HEK293 (cell line): ENCODE measurements around the gene RAB11A.

ENCODE experiments used
- CTCF ChIA-PET: fragments of 350-600 bp; formaldehyde crosslinking; extraction: SDS; loops from one replicate; lab custom pipeline; 2021; ENCODE audit warnings: antibody characterized with exemption; lab: Yijun Ruan, JAX
- POLR2A ChIA-PET: fragments of 300-600 bp; formaldehyde crosslinking; extraction: SDS; loops from one replicate; lab custom pipeline; 2020; ENCODE audit warnings: antibody characterized with exemption, inconsistent platforms; lab: Yijun Ruan, JAX
- H3K27ac ChIP-seq: fragments of 200-500 bp; sonication (Bioruptor generic); 2 replicates; pipeline ENCODE4 v1.5.1; 2014; ENCODE audit warnings: low read depth, low read length, control low read depth, inconsistent platforms; ENCODE audit errors: extremely low read depth
- H3K36me3 ChIP-seq, 2 experiments: fragments of 200-500 bp in 1 of 2; sonication (Bioruptor generic) in 1 of 2; 1 replicate in 1 of 2; 2 replicates in 1 of 2; pipeline ENCODE4 v1.5.1; 2014 to 2017; ENCODE audit warnings: inconsistent platforms in 2 of 2, low read length in 2 of 2; ENCODE audit not compliant: control insufficient read depth in 2 of 2, insufficient read depth in 1 of 2
- H3K4me1 ChIP-seq: fragments of 200-500 bp; sonication (Bioruptor generic); 2 replicates; pipeline ENCODE4 v1.5.1; 2014; ENCODE audit warnings: mild to moderate bottlenecking, low read length, inconsistent platforms; ENCODE audit not compliant: control insufficient read depth, insufficient read depth
- H3K4me3 ChIP-seq: 2 replicates; pipeline ENCODE4 v1.5.1; 2011; ENCODE audit warnings: low read depth, mild to moderate bottlenecking, control low read depth, low read length, moderate library complexity
- H3K9me3 ChIP-seq: fragments of 200-500 bp; sonication (Bioruptor generic); 2 replicates; pipeline ENCODE4 v1.5.1; 2014; ENCODE audit warnings: low read depth, low read length, inconsistent platforms; ENCODE audit not compliant: control insufficient read depth, insufficient read depth
- FEZF1 ChIP-seq: fragments of 450-650 bp; formaldehyde crosslinking; IDR thresholded peaks from 2 replicates; pipeline ENCODE4 v1.5.1; 2016; ENCODE audit warnings: missing biosample characterization, missing genetic modification characterization
- HOXD13 ChIP-seq: sonication (generic); formaldehyde crosslinking; IDR thresholded peaks from 2 replicates; pipeline ENCODE4 v1.8.0; 2022; ENCODE audit warnings: missing genetic modification reagents, borderline replicate concordance
- INSM2 ChIP-seq: fragments of 450-650 bp; formaldehyde crosslinking; IDR thresholded peaks from 2 replicates; pipeline ENCODE4 v1.5.1; 2016; ENCODE audit warnings: missing biosample characterization, missing genetic modification characterization
- KLF1 ChIP-seq: fragments of 450-650 bp; formaldehyde crosslinking; IDR thresholded peaks from 2 replicates; pipeline ENCODE4 v1.5.1; 2016; ENCODE audit warnings: missing biosample characterization, missing genetic modification characterization
- OSR2 ChIP-seq: fragments of 450-650 bp; formaldehyde crosslinking; IDR thresholded peaks from 2 replicates; pipeline ENCODE4 v1.5.1; 2016; ENCODE audit warnings: missing biosample characterization, missing genetic modification characterization
- PRDM10 ChIP-seq: fragments of 450-650 bp; formaldehyde crosslinking; IDR thresholded peaks from 2 replicates; pipeline ENCODE4 v1.5.1; 2016; ENCODE audit warnings: missing biosample characterization, missing genetic modification characterization
- PRDM6 ChIP-seq: fragments of 450-650 bp; formaldehyde crosslinking; IDR thresholded peaks from 2 replicates; pipeline ENCODE4 v1.5.1; 2017; ENCODE audit warnings: missing biosample characterization, missing genetic modification characterization
- REST ChIP-seq: fragments of 450-650 bp; formaldehyde crosslinking; IDR thresholded peaks from 2 replicates; pipeline ENCODE4 v1.5.1; 2016; ENCODE audit warnings: missing biosample characterization, missing genetic modification characterization
- SETDB1 ChIP-seq: IDR thresholded peaks from one replicate; pipeline ENCODE4 v1.6.1; 2017; ENCODE audit warnings: mild to moderate bottlenecking, low read length, moderate library complexity, mixed read lengths; ENCODE audit not compliant: insufficient read length
- YY2 ChIP-seq: fragments of 450-650 bp; formaldehyde crosslinking; IDR thresholded peaks from 2 replicates; pipeline ENCODE4 v1.5.1; 2016; ENCODE audit warnings: missing biosample characterization, missing genetic modification characterization
- ZBTB44 ChIP-seq: fragments of 450-650 bp; IDR thresholded peaks from 2 replicates; pipeline ENCODE4 v1.5.1; 2018; ENCODE audit warnings: missing biosample characterization, mild to moderate bottlenecking, missing genetic modification characterization
- ZNF133 ChIP-seq: fragments of 450-650 bp; formaldehyde crosslinking; IDR thresholded peaks from 2 replicates; pipeline ENCODE4 v1.5.1; 2016; ENCODE audit warnings: missing biosample characterization, missing genetic modification characterization
- ZNF18 ChIP-seq: fragments of 450-650 bp; formaldehyde crosslinking; IDR thresholded peaks from 2 replicates; pipeline ENCODE4 v1.5.1; 2016; ENCODE audit warnings: missing biosample characterization, missing genetic modification characterization
- ZNF19 ChIP-seq: fragments of 450-650 bp; formaldehyde crosslinking; IDR thresholded peaks from 2 replicates; pipeline ENCODE4; 2016; ENCODE audit warnings: missing biosample characterization, missing genetic modification characterization, low read depth
- ZNF292 ChIP-seq: fragments of 450-650 bp; formaldehyde crosslinking; IDR thresholded peaks from 2 replicates; pipeline ENCODE4 v1.5.1; 2016; ENCODE audit warnings: low read depth, missing biosample characterization, missing genetic modification characterization, borderline replicate concordance
- ZNF341 ChIP-seq: fragments of 450-650 bp; formaldehyde crosslinking; IDR thresholded peaks from 2 replicates; pipeline ENCODE4; 2016; ENCODE audit warnings: low read depth, missing biosample characterization, missing genetic modification characterization
- ZNF404 ChIP-seq: fragments of 450-650 bp; formaldehyde crosslinking; IDR thresholded peaks from 2 replicates; pipeline ENCODE4 v1.5.1; 2017; ENCODE audit warnings: missing biosample characterization, missing genetic modification characterization
- ZNF561 ChIP-seq: fragments of 450-650 bp; IDR thresholded peaks from 2 replicates; pipeline ENCODE4 v1.5.1; 2018; ENCODE audit warnings: missing biosample characterization, missing genetic modification characterization, borderline replicate concordance
- ZNF571 ChIP-seq: fragments of 450-650 bp; formaldehyde crosslinking; IDR thresholded peaks from 2 replicates; pipeline ENCODE4 v1.5.0; 2017; ENCODE audit warnings: missing biosample characterization, missing genetic modification characterization
- ZNF639 ChIP-seq: fragments of 450-650 bp; formaldehyde crosslinking; IDR thresholded peaks from 2 replicates; pipeline ENCODE4 v1.5.1; 2016; ENCODE audit warnings: missing biosample characterization, missing genetic modification characterization
- ZNF777 ChIP-seq: fragments of 450-650 bp; formaldehyde crosslinking; IDR thresholded peaks from 2 replicates; pipeline ENCODE4 v1.5.1; 2017; ENCODE audit warnings: missing biosample characterization, missing genetic modification characterization, borderline replicate concordance

RAB11A gene

GRCh38 chr15:65884511-65884910 is 15.2 kb downstream of the RAB11A start:
- POLR2A ChIA-PET: interaction anchor here (0.6 to 1.3 kb wide), 3 partner anchors 12 to 501 kb away, joined by 3 to 6 read pairs (median 5); partner anchors contain the start of gene RAB11A
- no peak overlapping the region for H3K27ac ChIP-seq
- H3K9me3 ChIP-seq: no peaks in the 10 kb centered on the region
- peaks cover 15% of the 10 kb centered on the region for H3K4me1 ChIP-seq
- H3K4me3 ChIP-seq: no peak overlapping the region
- H3K36me3 ChIP-seq: peaks cover 61 to 72% of the 10 kb centered on the region in 2 experiments
- CTCF ChIA-PET: no interaction called here
- peak; percentile 54 for TF ChIP-seq PRDM10 (tag by site-specific recombination)
- TF ChIP-seq OSR2 (tag by site-specific recombination): peak; percentile 88
- 0 out of 2 replicates have a peak, but pooled peaks have one; percentile 19 for TF ChIP-seq INSM2 (tag by site-specific recombination)
- peak; percentile 35; the same call in 1 of the 2 replicates for TF ChIP-seq KLF1 (tag by site-specific recombination)
- TF ChIP-seq ZNF404 (tag by site-specific recombination): no peak
- peak; percentile 99 for TF ChIP-seq PRDM6 (tag by site-specific recombination)
- peak; percentile 52; the same call in 1 of the 2 replicates for TF ChIP-seq ZBTB44 (tag by site-specific recombination)
- no peak for TF ChIP-seq ZNF777 (tag by site-specific recombination)
- TF ChIP-seq ZNF639 (tag by site-specific recombination): no peak
- TF ChIP-seq YY2: no peak
- TF ChIP-seq ZNF133: no peak
- no peak for TF ChIP-seq SETDB1
- no peak for TF ChIP-seq HOXD13 (CRISPR knock-in tag)
- no peak for TF ChIP-seq ZNF561 (tag by site-specific recombination)
- TF ChIP-seq REST (tag by site-specific recombination): no peak
- peak; percentile 15; the same call in 1 of the 2 replicates for TF ChIP-seq ZNF18 (tag by site-specific recombination)
- no peak for TF ChIP-seq ZNF571 (tag by site-specific recombination)
- no peak for TF ChIP-seq ZNF19 (tag by site-specific recombination)
- TF ChIP-seq ZNF341 (tag by site-specific recombination): no peak
- no peak for TF ChIP-seq ZNF292 (tag by site-specific recombination)
- TF ChIP-seq FEZF1 (tag by site-specific recombination): peak; percentile 80
